ENCODE results near the gene HTATSF1. TPM values are rescaled to one million over a fixed set of nuclear protein-coding genes. Genes with fewer than 3 reads are reported as not detected.
A peak's percentile ranks its signal among the peaks of the same experiment; 100 is the strongest.

HTATSF1 gene
- total and polyA plus RNA-seq, 12 donors: 36.7 to 77.8 (median 62.1) TPM

GRCh38 chrX:136480383-136480782 is 17.0 kb upstream of the HTATSF1 start:
- H3K27ac ChIP-seq: no peak overlapping the region
- 10 to 13% methylated on average over 4 of the region's 4 CpGs for WGBS, 2 donors
- peak in 4 of 8 donors; percentile 33 to 65 (median 48) for ATAC-seq
- intact Hi-C loops (cut with DNase I): no loop called here
- DNase-seq: peak in 1 of 2 donors; percentile 5
- H3K36me3 ChIP-seq: no peaks in the 10 kb centered on the region
- no peak overlapping the region for H3K4me3 ChIP-seq
- peaks cover 0 to 36% (median 0%) of the 10 kb centered on the region in 7 donors for H3K27me3 ChIP-seq
- TF ChIP-seq, protein P1, sequence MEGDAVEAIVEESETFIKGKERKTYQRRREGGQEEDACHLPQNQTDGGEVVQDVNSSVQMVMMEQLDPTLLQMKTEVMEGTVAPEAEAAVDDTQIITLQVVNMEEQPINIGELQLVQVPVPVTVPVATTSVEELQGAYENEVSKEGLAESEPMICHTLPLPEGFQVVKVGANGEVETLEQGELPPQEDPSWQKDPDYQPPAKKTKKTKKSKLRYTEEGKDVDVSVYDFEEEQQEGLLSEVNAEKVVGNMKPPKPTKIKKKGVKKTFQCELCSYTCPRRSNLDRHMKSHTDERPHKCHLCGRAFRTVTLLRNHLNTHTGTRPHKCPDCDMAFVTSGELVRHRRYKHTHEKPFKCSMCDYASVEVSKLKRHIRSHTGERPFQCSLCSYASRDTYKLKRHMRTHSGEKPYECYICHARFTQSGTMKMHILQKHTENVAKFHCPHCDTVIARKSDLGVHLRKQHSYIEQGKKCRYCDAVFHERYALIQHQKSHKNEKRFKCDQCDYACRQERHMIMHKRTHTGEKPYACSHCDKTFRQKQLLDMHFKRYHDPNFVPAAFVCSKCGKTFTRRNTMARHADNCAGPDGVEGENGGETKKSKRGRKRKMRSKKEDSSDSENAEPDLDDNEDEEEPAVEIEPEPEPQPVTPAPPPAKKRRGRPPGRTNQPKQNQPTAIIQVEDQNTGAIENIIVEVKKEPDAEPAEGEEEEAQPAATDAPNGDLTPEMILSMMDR (IDR thresholded peaks at IDR 0.05): no peak
- H3K4me1 ChIP-seq: peaks cover 0 to 5% (median 0%) of the 10 kb centered on the region in 9 donors
- H3K9me3 ChIP-seq: no peaks in the 10 kb centered on the region

GRCh38 chrX:136487647-136488046 is 9.7 kb upstream of the HTATSF1 start, which contains the start of gene BRS3:
Gene BRS3, plus strand, starts transcription at chrX:136487947. Its CDS starts 168 bp downstream, at chrX:136488115.
- peaks cover 0 to 89% (median 4%) of the 10 kb centered on the region in 7 donors for H3K27me3 ChIP-seq
- TF ChIP-seq, protein P1 (IDR thresholded peaks at IDR 0.05): no peak
- H3K36me3 ChIP-seq: no peaks in the 10 kb centered on the region
- intact Hi-C loops (cut with DNase I): no loop called here
- DNase-seq (no peak), ATAC-seq (no peak)
- H3K27ac ChIP-seq: no peak within 1 kb of the TSS
- 68 to 74% methylated on average over 4 of the region's 4 CpGs for WGBS, 2 donors
- no peak within 1 kb of the TSS for H3K4me3 ChIP-seq
- H3K4me1 ChIP-seq: no peaks in the 10 kb centered on the region
- H3K9me3 ChIP-seq: no peaks in the 10 kb centered on the region

GRCh38 chrX:136488706-136489105 is 8.7 kb upstream of the HTATSF1 start:
- intact Hi-C loops (cut with DNase I): no loop called here
- Histone ChIP-seq H3K9me3 (no peaks in the 10 kb centered on the region), H3K4me1 (no peaks in the 10 kb centered on the region), H3K27me3 (peaks cover 0 to 86% (median 4%) of the 10 kb centered on the region in 7 donors), H3K27ac (no peak overlapping the region), H3K36me3 (no peaks in the 10 kb centered on the region), H3K4me3 (no peak overlapping the region)
- no peak for DNase-seq
- 56 to 63% methylated on average over 5 of the region's 5 CpGs for WGBS, 2 donors
- no peak for ATAC-seq
- TF ChIP-seq, protein P1 (IDR thresholded peaks at IDR 0.05): no peak

GRCh38 chrX:136491832-136492231 is 5.6 kb upstream of the HTATSF1 start:
- Histone ChIP-seq H3K4me1 (peaks cover 0 to 8% (median 3%) of the 10 kb centered on the region in 9 donors), H3K9me3 (no peaks in the 10 kb centered on the region), H3K36me3 (no peaks in the 10 kb centered on the region), H3K27me3 (peaks cover 0 to 56% (median 4%) of the 10 kb centered on the region in 7 donors), H3K4me3 (no peak overlapping the region), H3K27ac (no peak overlapping the region)
- DNase-seq: no peak
- WGBS, 2 donors: 65 to 68% methylated on average over 6 of the region's 6 CpGs
- TF ChIP-seq, protein P1 (IDR thresholded peaks at IDR 0.05): no peak
- intact Hi-C loops (cut with DNase I): loop anchor here in 2 of 10 donors (5.0 to 10.0 kb wide), 2 partner anchors 237 to 470 kb away; partner anchors contain the start of gene MAP7D3 (in 1 of the 2)
- no peak for ATAC-seq

All from heart right ventricle (tissue), 16 donors.